UCSD-AML1 (cell line): ENCODE data around the gene ATAD3C.
"Not testable (repeated sequence)": the region's sequence is repeated elsewhere in the genome, so short reads cannot be mapped to it uniquely, and the experiment has no call there.

Source experiments
- DNase-seq: peaks from one replicate; lab custom pipeline; 2025; ENCODE audit not compliant: unreplicated experiment; lab: John Stamatoyannopoulos, UW

Gene ATAD3C

GRCh38 chr1:1449099-1449739 lies at the start of gene ATAD3C:
ATAD3C (plus strand) TSS chr1:1449689; CDS start chr1:1450684, 995 bp downstream.
- DNase-seq: no peak

- DNase-seq: no peak
Observed at GRCh38 chr1:1399872-1400575, 49.5 kb upstream of the ATAD3C start.

- no peak for DNase-seq
Observed at GRCh38 chr1:1400576-1401456, 48.7 kb upstream of the ATAD3C start.

GRCh38 chr1:1401457-1402010 lies 48.0 kb upstream of the ATAD3C start:
- no peak for DNase-seq

- DNase-seq: peak; percentile 30
Observed at GRCh38 chr1:1402072-1402900, 47.2 kb upstream of the ATAD3C start.

- DNase-seq: not testable (repeated sequence)
Observed at GRCh38 chr1:1402901-1403392, 46.5 kb upstream of the ATAD3C start.

- DNase-seq: no peak
Observed at GRCh38 chr1:1403653-1404052, 45.8 kb upstream of the ATAD3C start.

GRCh38 chr1:1406101-1406820 lies 43.2 kb upstream of the ATAD3C start:
- DNase-seq: no peak

GRCh38 chr1:1406821-1407635 lies 42.5 kb upstream of the ATAD3C start, which contains the start of gene MRPL20:
MRPL20 (minus strand) TSS chr1:1407293; CDS start chr1:1407217, 76 bp downstream.
- DNase-seq: peak; percentile 93

- peak; percentile 39 for DNase-seq
Observed at GRCh38 chr1:1407636-1408318, 41.7 kb upstream of the ATAD3C start.

- DNase-seq: not testable (repeated sequence)
Observed at GRCh38 chr1:1410238-1410637, 39.3 kb upstream of the ATAD3C start.

GRCh38 chr1:1411626-1412025 lies 37.9 kb upstream of the ATAD3C start:
- DNase-seq: no peak

- DNase-seq: not testable (repeated sequence)
Observed at GRCh38 chr1:1412311-1412902, 37.1 kb upstream of the ATAD3C start.

- no peak for DNase-seq
Observed at GRCh38 chr1:1415751-1416150, 33.7 kb upstream of the ATAD3C start.

GRCh38 chr1:1417396-1417795 lies 32.1 kb upstream of the ATAD3C start:
- not testable (repeated sequence) for DNase-seq

- not testable (repeated sequence) for DNase-seq
Observed at GRCh38 chr1:1417825-1418463, 31.5 kb upstream of the ATAD3C start.
